Fibroblast of peridontal ligament (primary cell): ENCODE data around the gene ARHGEF6.
"Not testable (repeated sequence)": the region's sequence is repeated elsewhere in the genome, so short reads cannot be mapped to it uniquely, and the experiment has no call there.

ENCODE experiments used
- DNase-seq: peaks from one replicate; pipeline ENCODE4 v3.0.0-alpha.2; 2010; ENCODE audit errors: extremely low read depth

ARHGEF6 gene

GRCh38 chrX:136783159-136783558 lies 2.4 kb upstream of the ARHGEF6 start:
- DNase-seq = no peak

GRCh38 chrX:136781180-136781797 lies 557 bp upstream of the ARHGEF6 start:
- DNase-seq = peak; percentile 3

DNA sequence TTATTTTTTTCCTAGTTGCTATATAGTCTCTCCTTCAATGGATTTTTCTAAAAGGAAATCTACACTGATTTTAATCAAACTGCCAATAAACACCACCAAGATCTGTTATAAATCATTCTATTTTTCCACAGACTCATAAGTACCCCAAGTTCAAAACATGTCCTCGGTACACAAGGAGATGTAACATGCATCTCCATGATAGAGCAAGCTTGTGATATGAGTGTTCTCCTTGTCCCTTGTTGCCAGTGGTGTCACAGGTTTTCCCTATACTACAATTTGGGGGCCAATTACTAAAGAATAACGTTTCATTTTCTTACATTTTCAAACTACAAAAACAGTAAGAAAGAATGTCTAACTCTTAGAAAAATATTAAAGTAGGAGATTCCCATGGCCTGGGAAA lies 491 bp downstream of the ARHGEF6 start:
- peak; percentile 3 for DNase-seq

- DNase-seq = no peak
Observed at GRCh38 chrX:136779346-136779781, 1.4 kb downstream of the ARHGEF6 start.

GRCh38 chrX:136778916-136779315 lies 1.8 kb downstream of the ARHGEF6 start:
- no peak for DNase-seq

DNA sequence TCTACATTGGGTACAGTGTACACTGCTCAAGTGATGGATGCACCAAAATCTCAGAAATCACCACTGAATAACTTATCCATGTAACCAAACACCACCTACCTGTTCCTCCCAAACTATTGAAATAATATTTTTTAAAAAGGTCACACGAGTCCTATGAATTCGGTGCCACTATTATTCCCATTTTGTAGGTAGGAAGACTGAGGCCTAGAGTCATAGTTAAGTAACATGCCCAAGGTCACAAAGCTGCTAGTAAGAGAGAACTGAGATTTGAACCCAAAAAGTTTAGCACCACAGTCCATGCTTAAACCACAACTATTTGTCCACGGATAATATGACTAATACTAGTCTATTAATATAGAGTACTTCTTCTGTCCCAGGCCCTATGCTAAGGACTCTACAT lies 2.7 kb downstream of the ARHGEF6 start:
- DNase-seq = no peak

DNA sequence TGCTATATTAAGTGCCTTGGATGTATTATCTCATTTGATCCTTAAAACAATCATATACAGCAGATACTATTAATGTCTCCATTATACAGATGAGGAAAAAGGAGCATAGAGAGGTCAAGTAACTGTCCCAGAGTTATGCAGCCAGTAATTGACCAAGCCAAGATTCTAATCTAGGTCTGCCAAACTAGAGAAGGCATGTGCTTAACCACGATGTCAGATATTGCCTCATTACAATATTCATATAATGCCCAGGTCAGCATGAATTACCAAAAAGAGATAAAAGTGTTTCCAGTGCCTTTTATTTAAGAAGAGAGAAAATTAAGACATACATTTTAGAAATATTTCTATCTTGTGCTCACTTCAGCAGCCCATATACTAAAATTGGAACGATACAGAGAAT lies 7.1 kb downstream of the ARHGEF6 start:
- DNase-seq = no peak

DNA sequence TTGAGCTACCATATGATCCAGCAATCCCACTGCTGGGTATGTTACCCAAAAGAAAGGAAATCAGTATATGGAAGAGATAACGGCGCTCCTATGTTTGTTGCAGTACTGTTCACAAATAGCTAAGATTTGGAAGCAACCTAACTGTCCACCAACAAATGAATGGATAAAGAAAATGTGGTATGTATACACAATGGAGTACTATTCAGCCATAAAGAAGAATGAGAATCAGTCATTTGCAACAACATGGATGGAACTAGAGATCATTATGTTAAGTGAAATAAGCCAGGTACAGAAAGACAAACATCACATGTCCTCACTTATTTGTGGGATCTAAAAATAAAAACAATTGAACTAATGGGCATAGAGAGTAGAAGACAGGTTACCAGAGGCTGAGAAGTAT lies 8.9 kb downstream of the ARHGEF6 start:
- not testable (repeated sequence) for DNase-seq

DNA sequence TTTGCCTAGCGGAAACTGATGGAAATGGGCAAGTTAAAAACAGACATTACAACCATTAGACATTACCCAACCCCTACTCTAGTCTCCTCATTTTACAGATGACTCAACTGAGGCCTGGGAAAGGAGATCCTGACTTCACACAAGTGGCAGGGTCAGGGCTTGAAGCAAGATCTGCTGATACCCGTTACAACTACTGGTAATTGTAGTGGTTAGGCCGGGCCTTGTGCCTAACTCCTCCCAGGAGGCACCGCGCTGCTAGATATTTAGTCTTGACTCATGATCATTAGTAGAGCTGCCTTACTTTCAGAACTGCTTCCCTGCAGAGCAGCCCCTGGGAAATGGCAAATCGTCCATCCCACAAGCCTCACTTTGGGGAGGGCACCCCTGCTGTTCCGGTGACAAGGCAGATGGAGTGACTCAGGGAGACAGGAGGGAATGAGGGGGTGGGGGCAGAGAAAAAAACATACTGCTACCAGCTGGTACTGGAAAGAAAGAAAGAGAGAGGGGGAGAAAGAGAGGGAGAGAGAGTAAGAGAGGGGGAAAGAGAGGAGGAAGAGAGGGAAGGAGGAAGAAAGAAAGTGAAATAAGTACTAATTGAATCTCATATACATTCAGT lies 12.2 kb downstream of the ARHGEF6 start:
- DNase-seq = peak; percentile 96

GRCh38 chrX:136767104-136767941 lies 13.4 kb downstream of the ARHGEF6 start:
- no peak for DNase-seq

DNA sequence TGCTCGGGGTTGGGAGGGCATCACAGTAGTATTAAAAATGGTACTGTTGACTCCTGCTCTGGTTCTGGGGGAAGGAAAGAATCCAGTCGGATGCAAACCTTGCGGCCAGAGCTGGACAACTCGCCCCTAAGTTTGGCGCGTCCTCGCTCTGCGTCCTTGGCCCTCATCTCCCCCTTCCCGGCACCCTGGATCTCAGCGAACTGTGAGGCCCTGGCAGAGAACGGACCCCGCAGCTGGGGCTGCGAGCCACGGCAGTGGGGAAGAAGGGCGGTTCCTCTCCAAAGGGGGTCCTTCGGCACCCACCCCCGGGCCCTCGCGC lies 14.0 kb downstream of the ARHGEF6 start:
- no peak for DNase-seq

DNA sequence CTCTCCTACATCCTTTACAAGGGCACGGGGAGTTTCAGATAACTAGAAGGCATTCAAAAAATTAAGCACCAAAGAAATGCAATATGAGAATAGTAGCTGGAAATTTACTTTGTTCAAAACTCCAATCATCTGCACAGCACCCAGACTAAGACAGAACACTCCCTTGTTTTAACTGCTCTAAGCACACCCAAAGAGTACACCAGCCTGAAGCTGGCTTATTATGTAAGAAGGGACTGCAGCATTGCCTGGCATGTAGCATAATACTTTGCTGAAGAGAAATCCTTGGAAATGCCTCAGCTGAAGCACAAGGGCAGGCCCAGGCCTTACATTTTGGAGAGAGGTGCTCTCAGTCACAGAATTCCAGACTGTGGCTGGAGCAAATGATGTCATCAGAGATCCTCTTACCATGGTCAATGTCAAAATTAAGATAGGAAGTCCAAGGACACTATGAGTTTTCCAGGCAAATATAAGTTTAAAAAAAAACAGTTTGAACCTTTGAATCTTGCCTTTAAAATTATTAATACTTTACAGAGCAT lies 14.8 kb downstream of the ARHGEF6 start:
- DNase-seq = peak; percentile 37

GRCh38 chrX:136764206-136764605 lies 16.5 kb downstream of the ARHGEF6 start:
- DNase-seq = no peak

- DNase-seq = no peak
Observed at GRCh38 chrX:136762820-136763452, 17.8 kb downstream of the ARHGEF6 start.

DNA sequence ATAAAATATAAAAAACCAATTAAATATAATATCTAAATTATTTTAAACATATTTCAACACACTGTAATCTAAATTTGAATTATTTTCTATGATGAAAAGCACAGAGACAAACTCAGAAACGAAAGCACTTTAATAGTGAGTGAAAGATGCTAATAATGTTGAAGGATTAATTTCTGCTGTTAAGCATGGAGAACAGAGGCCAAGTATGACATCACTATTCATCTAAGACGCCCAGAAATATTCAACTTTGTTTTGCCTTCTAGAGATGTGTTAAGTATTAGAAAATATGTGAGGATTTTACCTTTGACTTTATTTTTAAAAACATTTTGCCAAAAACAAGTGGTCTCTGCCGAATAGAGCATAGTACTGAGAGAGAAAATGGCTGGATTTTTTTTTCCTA lies 19.3 kb downstream of the ARHGEF6 start:
- no peak for DNase-seq

DNA sequence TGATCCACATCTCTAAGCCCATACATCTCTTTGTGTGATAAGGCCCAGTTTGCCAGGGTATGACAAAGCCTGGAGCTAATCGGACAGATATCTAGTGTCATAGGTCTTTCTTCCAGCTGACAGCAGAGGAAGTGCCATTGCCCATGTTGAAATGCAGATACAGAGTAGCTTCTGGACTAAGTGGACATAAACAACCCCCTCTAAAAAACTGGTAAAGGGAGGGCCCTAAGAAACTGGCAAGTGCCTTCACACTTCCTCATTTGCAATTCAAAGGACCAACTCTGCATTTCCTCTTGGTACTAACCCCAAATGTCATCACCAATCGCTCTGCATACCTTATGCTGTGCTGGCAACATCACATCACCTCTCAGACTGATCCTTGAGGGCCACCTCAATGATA lies 20.8 kb downstream of the ARHGEF6 start:
- DNase-seq = no peak

DNA sequence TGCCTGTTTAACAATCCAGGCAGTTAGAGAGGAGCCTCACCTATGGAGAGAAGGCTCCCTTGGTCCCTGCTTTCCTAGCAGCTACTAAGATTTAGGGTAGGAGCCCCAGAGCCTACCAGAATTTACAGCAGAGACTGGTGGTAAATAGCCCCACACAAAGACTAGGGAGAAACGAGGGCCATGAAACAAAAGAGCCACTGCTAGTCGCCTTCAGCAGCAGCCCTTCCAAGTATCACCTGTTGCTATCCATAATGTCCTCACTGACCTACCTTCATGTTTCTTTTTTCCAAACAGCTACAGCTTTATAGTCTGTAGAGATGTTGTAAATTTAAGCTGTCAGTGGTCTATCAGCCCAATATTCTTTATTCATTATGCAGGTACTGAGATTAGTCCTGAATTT lies 25.3 kb downstream of the ARHGEF6 start:
- no peak for DNase-seq

DNA sequence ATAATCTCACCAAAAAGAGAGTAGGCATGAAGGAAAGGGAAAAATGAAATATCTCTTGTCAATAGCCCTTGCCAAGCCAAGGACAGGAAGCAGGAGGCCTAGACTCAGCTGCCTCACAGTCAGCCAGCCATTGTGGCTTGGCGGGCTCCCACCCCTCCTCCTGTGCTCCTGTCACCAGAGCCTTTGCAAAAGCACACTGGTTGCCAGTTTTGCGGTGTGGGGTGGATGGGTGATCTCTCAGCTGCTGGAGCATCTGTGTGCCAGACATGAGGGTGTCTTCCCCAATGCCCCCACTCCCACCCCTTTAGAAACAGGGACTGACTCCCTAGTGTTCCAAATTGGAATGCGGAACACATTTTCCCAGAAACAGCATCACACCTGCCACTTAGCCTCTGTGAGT lies 26.1 kb downstream of the ARHGEF6 start:
- no peak for DNase-seq

- peak; percentile 55 for DNase-seq
Observed at GRCh38 chrX:136752796-136753195, 27.9 kb downstream of the ARHGEF6 start.

DNA sequence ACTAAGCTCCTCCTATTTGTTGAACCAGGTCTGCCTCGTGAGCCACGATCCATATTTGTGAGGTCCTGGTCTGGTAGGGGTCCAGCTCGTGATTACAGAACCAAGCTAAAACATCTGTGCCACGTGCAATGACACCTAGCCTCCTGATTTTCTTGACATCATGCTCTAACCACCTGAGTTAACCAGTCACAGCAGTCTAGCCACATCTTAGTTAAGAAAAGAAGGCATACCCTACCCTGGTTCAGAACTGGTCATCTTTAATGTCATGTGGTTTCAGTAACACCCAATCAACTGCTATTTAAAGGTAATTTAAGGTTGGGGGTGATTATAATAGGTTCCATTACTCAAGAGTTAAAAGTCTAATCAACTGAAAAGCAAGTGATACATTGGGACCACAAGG lies 28.4 kb downstream of the ARHGEF6 start:
- DNase-seq = no peak

DNA sequence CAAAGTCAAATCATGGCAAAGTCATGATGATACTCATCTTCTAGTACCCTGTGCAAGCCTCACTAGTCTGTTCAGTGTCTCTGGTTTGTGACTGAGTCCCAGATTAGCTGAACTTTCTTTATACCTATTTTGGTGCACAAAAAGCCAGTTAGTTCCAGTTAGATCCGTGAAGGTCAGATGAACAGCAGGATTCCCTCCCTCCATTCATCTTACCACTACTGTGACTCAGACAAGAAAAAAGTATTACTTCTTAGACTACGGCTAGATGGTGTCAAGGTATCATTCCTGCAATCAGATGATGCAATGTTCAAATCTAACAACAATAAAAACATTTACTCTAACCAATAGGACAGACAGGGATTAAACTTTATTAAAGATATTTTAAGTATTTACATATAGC lies 30.4 kb downstream of the ARHGEF6 start:
- no peak for DNase-seq
